Caco-2 (cell line): ENCODE results near the gene AP4S1. TPM values are rescaled to one million over a fixed set of nuclear protein-coding genes. Genes with fewer than 3 reads are reported as not detected.

ENCODE experiments used
- BruUV-seq: library from RNA; stranded (reverse); fragments of 400-500 nt; replicated peaks from 2 replicates; lab custom pipeline; 2021; lab: Mats Ljungman, UMichigan
- CTCF ChIA-PET: fragments of 300-600 bp; sonication (Branson Sonifier 250); formaldehyde crosslinking; loops from one replicate; lab custom pipeline; 2022; ENCODE audit warnings: antibody characterized with exemption; lab: Charles Lee
- POLR2A ChIA-PET: fragments of 300-600 bp; sonication (Branson Sonifier 250); formaldehyde crosslinking; loops from one replicate; lab custom pipeline; 2022; ENCODE audit warnings: antibody characterized with exemption; lab: Charles Lee
- DNase-seq, 2 experiments: peaks; one replicate each; pipeline versions ENCODE4 v3.0.0 to v3.0.0-alpha.2; 2020 to 2022
- H3K27me3 ChIP-seq: replicated peaks from 2 replicates; pipeline ENCODE4 v1.6.0; 2011; ENCODE audit warnings: low read length; ENCODE audit not compliant: control insufficient read depth, insufficient read depth
- H3K36me3 ChIP-seq: 2 replicates; pipeline ENCODE4 v1.5.1; 2011; ENCODE audit warnings: low read length; ENCODE audit not compliant: control insufficient read depth, insufficient read depth
- H3K4me1 ChIP-seq: fragments of 250-450 bp; sonication (Bioruptor Pico); 2 replicates; pipeline ENCODE4 v1.5.1; 2020; ENCODE audit warnings: mild to moderate bottlenecking
- H3K4me3 ChIP-seq: 2 replicates; pipeline ENCODE4 v1.5.1; 2011; ENCODE audit warnings: low read depth, mild to moderate bottlenecking, control low read depth, low read length
- H3K9me3 ChIP-seq: fragments of 250-450 bp; sonication (Bioruptor Pico); 2 replicates; pipeline ENCODE4 v1.5.1; 2020; ENCODE audit warnings: mild to moderate bottlenecking, moderate library complexity
- H3K27ac Mint-ChIP-seq: one replicate; pipeline ENCODE4 v1.8.0; 2022; ENCODE audit warnings: mixed read lengths; ENCODE audit not compliant: unreplicated experiment
- H3K27me3 Mint-ChIP-seq: one replicate; pipeline ENCODE4 v1.8.0; 2022; ENCODE audit warnings: mixed read lengths; ENCODE audit not compliant: insufficient read depth, unreplicated experiment
- H3K36me3 Mint-ChIP-seq: one replicate; pipeline ENCODE4 v1.8.0; 2022; ENCODE audit warnings: mild to moderate bottlenecking, mixed read lengths; ENCODE audit not compliant: insufficient read depth, unreplicated experiment
- H3K4me1 Mint-ChIP-seq: one replicate; pipeline ENCODE4 v1.8.0; 2022; ENCODE audit warnings: low read depth, mixed read lengths; ENCODE audit not compliant: unreplicated experiment
- H3K4me3 Mint-ChIP-seq: one replicate; pipeline ENCODE4 v1.8.0; 2022; ENCODE audit warnings: mild to moderate bottlenecking, moderate library complexity, mixed read lengths; ENCODE audit not compliant: unreplicated experiment
- H3K9me3 Mint-ChIP-seq: one replicate; pipeline ENCODE4 v1.8.0; 2022; ENCODE audit warnings: mixed read lengths; ENCODE audit not compliant: unreplicated experiment
- intact Hi-C: fragments of 100-400 bp; cut with micrococcal nuclease; formaldehyde crosslinking; loops from one replicate; pipeline ENCODE4 v1.10.0; 2022; ENCODE audit not compliant: unreplicated experiment
- total RNA-seq: library from RNA; stranded (reverse); gene quantifications from 2 replicates; pipeline ENCODE4 v1.2.3, GENCODE V29; 2022
- TF ChIP-seq, protein P1 (sequence below), 2 experiments: fragments of 200-600 bp in 1 of 2; IDR thresholded peaks; 1 replicate in 1 of 2; 2 replicates in 1 of 2; pipeline versions ENCODE4 v1.5.1 to v1.8.0; 2011 to 2022; ENCODE audit warnings: antibody characterized with exemption in 1 of 2, control low read depth in 1 of 2, inconsistent platforms in 1 of 2, low read depth in 1 of 2, low read length in 1 of 2, mild to moderate bottlenecking in 1 of 2, moderate library complexity in 1 of 2; ENCODE audit not compliant: insufficient read depth in 1 of 2, severe bottlenecking in 1 of 2, unreplicated experiment in 1 of 2

The AP4S1 gene
- total RNA-seq, 1 experiment from 2014 or later, result 13.2 TPM

DNA sequence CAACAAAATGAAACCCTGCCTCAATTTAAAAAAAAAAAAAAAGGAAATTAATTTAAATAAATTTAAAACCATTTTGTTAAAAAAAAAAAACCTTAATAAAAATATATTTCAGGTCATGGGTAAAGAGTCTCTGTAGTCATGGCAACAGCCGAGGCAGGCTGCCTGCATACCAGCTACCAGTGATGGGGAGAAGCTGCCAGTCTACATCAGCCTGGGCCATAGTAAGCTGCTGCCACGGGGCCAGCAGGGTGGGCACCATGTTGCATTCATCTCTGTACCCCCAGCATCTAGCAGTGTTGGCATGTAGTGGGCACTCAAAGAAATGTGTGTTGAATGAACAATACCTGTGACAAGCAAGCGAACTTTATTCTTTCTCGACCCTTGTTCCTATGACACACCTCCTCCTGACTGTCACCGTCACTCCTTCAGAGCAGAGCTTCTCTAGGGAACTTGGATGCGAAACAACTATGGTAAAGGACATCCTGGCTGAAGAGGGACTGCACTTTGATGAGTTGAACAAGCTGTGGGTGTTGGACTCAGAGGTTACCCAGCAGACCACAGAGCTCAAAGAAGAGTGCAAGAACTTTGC lies 7.3 kb upstream of the AP4S1 start:
- CTCF ChIA-PET, result no interaction called here
- H3K36me3 ChIP-seq, result no peaks in the 10 kb centered on the region

DNA sequence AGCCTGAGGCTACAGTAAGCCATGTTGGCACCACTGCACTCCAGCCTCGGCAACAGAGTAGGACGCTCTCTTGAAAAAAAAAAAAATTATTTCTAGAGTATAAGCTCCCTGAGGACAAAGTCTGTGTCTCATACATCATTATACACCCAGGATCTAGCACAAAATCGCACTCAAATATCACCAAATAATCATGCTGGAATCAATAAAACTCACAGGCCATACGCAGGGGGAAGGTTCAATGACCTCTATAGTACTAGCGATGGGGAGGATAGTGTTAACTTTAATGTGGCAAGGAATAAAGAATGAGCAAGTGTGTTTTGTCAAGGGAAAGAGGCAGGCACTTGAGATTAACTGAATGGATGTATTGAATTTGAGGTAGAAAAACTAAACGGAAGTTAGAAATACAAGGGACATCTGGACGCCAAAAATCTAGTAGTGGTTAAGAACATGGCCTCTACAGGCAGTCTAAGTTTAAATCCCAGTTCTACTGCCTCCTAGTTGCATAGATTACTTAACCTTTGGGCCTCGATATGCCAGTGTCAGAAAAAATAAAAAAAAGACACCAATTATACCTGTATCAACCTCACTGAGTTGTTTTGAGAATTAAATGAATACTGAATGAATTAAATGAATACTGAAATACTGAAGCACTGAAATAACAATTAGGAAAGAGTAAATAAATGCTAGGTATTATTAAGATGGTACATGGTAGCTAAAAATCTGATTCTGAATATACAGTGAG lies 4.4 kb upstream of the AP4S1 start:
- Mint-ChIP-seq H3K27ac (no peak overlapping the region), H3K27me3 (no peaks in the 10 kb centered on the region), H3K9me3 (no peaks in the 10 kb centered on the region), H3K36me3 (peaks cover 23% of the 10 kb centered on the region), H3K4me1 (peaks cover 11% of the 10 kb centered on the region), H3K4me3 (no peak overlapping the region)
- Histone ChIP-seq H3K36me3 (no peaks in the 10 kb centered on the region; the same call in 1 of the 2 replicates), H3K4me1 (peaks cover 4% of the 10 kb centered on the region; the same call in 1 of the 2 replicates), H3K4me3 (no peak overlapping the region), H3K9me3 (no peaks in the 10 kb centered on the region), H3K27me3 (no peaks in the 10 kb centered on the region)
- TF ChIP-seq, protein P1, sequence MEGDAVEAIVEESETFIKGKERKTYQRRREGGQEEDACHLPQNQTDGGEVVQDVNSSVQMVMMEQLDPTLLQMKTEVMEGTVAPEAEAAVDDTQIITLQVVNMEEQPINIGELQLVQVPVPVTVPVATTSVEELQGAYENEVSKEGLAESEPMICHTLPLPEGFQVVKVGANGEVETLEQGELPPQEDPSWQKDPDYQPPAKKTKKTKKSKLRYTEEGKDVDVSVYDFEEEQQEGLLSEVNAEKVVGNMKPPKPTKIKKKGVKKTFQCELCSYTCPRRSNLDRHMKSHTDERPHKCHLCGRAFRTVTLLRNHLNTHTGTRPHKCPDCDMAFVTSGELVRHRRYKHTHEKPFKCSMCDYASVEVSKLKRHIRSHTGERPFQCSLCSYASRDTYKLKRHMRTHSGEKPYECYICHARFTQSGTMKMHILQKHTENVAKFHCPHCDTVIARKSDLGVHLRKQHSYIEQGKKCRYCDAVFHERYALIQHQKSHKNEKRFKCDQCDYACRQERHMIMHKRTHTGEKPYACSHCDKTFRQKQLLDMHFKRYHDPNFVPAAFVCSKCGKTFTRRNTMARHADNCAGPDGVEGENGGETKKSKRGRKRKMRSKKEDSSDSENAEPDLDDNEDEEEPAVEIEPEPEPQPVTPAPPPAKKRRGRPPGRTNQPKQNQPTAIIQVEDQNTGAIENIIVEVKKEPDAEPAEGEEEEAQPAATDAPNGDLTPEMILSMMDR (IDR thresholded peaks at IDR 0.05; ENCODE audit: insufficient read depth in 1 of 2, low read depth in 1 of 2, low read length in 1 of 2, severe bottlenecking in 1 of 2, unreplicated experiment in 1 of 2), result no peak
- ChIA-PET POLR2A (no interaction called here), CTCF (no interaction called here)
- DNase-seq, result no peak
- intact Hi-C loops, result no loop called here
- BruUV-seq, result no TSS peak

More for the DNA sequence above, 7.3 kb upstream of the AP4S1 start:
- no peaks in the 10 kb centered on the region for H3K4me1 Mint-ChIP-seq
- Histone ChIP-seq H3K4me1 (no peaks in the 10 kb centered on the region), H3K9me3 (no peaks in the 10 kb centered on the region), H3K4me3 (no peak overlapping the region), H3K27me3 (no peaks in the 10 kb centered on the region)
- H3K4me3 Mint-ChIP-seq, result no peak overlapping the region
- TF ChIP-seq, protein P1 (IDR thresholded peaks at IDR 0.05; ENCODE audit: insufficient read depth in 1 of 2, low read depth in 1 of 2, low read length in 1 of 2, severe bottlenecking in 1 of 2, unreplicated experiment in 1 of 2), result no peak
- no peaks in the 10 kb centered on the region for H3K27me3 Mint-ChIP-seq
- intact Hi-C loops, result no loop called here
- H3K36me3 Mint-ChIP-seq, result peaks cover 18% of the 10 kb centered on the region
- POLR2A ChIA-PET, result interaction anchor here (0.8 kb wide), 1 partner anchor 9 kb away, joined by 6 read pairs; no protein-coding TSS in a partner anchor
- H3K9me3 Mint-ChIP-seq, result no peaks in the 10 kb centered on the region
- DNase-seq, result no peak
- BruUV-seq, result no TSS peak
- H3K27ac Mint-ChIP-seq, result no peak overlapping the region

- POLR2A ChIA-PET, result no interaction called here
- no TSS peak for BruUV-seq
- intact Hi-C loops, result no loop called here
- CTCF ChIA-PET, result no interaction called here
- Mint-ChIP-seq H3K9me3 (no peaks in the 10 kb centered on the region), H3K36me3 (peaks cover 25% of the 10 kb centered on the region), H3K4me3 (no peak overlapping the region), H3K27ac (no peak overlapping the region), H3K4me1 (peaks cover 11% of the 10 kb centered on the region), H3K27me3 (no peaks in the 10 kb centered on the region)
- TF ChIP-seq, protein P1 (IDR thresholded peaks at IDR 0.05; ENCODE audit: insufficient read depth in 1 of 2, low read depth in 1 of 2, low read length in 1 of 2, severe bottlenecking in 1 of 2, unreplicated experiment in 1 of 2), result no peak
- DNase-seq, result no peak
- Histone ChIP-seq H3K4me1 (peaks cover 4% of the 10 kb centered on the region; the same call in 1 of the 2 replicates), H3K9me3 (no peaks in the 10 kb centered on the region), H3K27me3 (no peaks in the 10 kb centered on the region), H3K36me3 (no peaks in the 10 kb centered on the region; the same call in 1 of the 2 replicates), H3K4me3 (no peak overlapping the region)
Observed at GRCh38 chr14:31021576-31021949, 3.9 kb upstream of the AP4S1 start.
